ENCODE measurements around the gene KIF18B.

DNA sequence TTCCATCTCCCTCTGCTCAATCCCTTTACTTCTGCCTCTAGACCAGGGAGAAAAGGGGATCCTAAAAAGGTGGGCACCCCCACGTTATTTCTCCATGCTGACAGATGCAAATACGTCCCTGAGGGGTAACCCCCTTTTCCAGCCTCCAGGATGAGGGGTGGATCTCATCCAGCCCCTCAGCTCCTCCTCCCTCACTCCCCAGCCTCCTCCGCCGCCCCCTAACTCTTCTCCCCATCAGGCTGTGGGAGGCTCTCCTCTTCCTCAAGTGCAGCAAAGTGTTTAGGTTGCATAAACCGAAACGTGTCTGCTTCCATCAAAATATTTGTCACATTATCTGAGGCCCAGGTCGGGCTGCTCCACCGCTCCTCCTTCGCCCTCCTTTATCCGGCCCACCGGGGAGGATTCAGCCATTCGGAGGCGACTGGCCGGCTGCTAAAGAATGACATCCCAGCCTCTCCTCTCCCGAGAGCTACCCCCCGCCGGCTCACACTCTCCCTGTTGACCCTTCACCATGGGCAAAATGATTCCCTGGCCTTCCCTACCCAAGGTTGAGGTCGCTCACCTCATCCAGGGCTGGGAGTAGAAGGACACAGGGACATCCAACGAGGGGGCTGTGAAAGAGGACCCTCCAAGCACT, 21.7 kb upstream of the KIF18B start:
- no peak for TF ChIP-seq TP53 (CRISPR knock-in tag; IDR thresholded peaks at IDR 0.05)
- no peak for TF ChIP-seq RNF2 (IDR thresholded peaks at IDR 0.05; ENCODE audit: borderline replicate concordance, low read depth)
- no peak for TF ChIP-seq ZFP36 (IDR thresholded peaks at IDR 0.05; ENCODE audit: borderline replicate concordance, partially characterized antibody)
- TF ChIP-seq, protein P1, sequence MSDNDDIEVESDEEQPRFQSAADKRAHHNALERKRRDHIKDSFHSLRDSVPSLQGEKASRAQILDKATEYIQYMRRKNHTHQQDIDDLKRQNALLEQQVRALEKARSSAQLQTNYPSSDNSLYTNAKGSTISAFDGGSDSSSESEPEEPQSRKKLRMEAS (IDR thresholded peaks at IDR 0.05): no peak
- TF ChIP-seq FOSB (CRISPR knock-in tag; IDR thresholded peaks at IDR 0.05): no peak
- TF ChIP-seq, protein P2, sequence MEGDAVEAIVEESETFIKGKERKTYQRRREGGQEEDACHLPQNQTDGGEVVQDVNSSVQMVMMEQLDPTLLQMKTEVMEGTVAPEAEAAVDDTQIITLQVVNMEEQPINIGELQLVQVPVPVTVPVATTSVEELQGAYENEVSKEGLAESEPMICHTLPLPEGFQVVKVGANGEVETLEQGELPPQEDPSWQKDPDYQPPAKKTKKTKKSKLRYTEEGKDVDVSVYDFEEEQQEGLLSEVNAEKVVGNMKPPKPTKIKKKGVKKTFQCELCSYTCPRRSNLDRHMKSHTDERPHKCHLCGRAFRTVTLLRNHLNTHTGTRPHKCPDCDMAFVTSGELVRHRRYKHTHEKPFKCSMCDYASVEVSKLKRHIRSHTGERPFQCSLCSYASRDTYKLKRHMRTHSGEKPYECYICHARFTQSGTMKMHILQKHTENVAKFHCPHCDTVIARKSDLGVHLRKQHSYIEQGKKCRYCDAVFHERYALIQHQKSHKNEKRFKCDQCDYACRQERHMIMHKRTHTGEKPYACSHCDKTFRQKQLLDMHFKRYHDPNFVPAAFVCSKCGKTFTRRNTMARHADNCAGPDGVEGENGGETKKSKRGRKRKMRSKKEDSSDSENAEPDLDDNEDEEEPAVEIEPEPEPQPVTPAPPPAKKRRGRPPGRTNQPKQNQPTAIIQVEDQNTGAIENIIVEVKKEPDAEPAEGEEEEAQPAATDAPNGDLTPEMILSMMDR (IDR thresholded peaks at IDR 0.05): no peak
